Caco-2 (cell line): ENCODE results near the gene CRYBG3. TPM values are rescaled to one million over a fixed set of nuclear protein-coding genes. Genes with fewer than 3 reads are reported as not detected.

ENCODE experiments used
- BruUV-seq: library from RNA; stranded (reverse); fragments of 400-500 nt; replicated peaks from 2 replicates; lab custom pipeline; 2021; lab: Mats Ljungman, UMichigan
- CTCF ChIA-PET: fragments of 300-600 bp; sonication (Branson Sonifier 250); formaldehyde crosslinking; loops from one replicate; lab custom pipeline; 2022; ENCODE audit warnings: antibody characterized with exemption; lab: Charles Lee
- POLR2A ChIA-PET: fragments of 300-600 bp; sonication (Branson Sonifier 250); formaldehyde crosslinking; loops from one replicate; lab custom pipeline; 2022; ENCODE audit warnings: antibody characterized with exemption; lab: Charles Lee
- DNase-seq, 2 experiments: peaks; one replicate each; pipeline versions ENCODE4 v3.0.0 to v3.0.0-alpha.2; 2020 to 2022
- H3K27me3 ChIP-seq: replicated peaks from 2 replicates; pipeline ENCODE4 v1.6.0; 2011; ENCODE audit warnings: low read length; ENCODE audit not compliant: control insufficient read depth, insufficient read depth
- H3K36me3 ChIP-seq: 2 replicates; pipeline ENCODE4 v1.5.1; 2011; ENCODE audit warnings: low read length; ENCODE audit not compliant: control insufficient read depth, insufficient read depth
- H3K4me1 ChIP-seq: fragments of 250-450 bp; sonication (Bioruptor Pico); 2 replicates; pipeline ENCODE4 v1.5.1; 2020; ENCODE audit warnings: mild to moderate bottlenecking
- H3K4me3 ChIP-seq: 2 replicates; pipeline ENCODE4 v1.5.1; 2011; ENCODE audit warnings: low read depth, mild to moderate bottlenecking, control low read depth, low read length
- H3K9me3 ChIP-seq: fragments of 250-450 bp; sonication (Bioruptor Pico); 2 replicates; pipeline ENCODE4 v1.5.1; 2020; ENCODE audit warnings: mild to moderate bottlenecking, moderate library complexity
- H3K27ac Mint-ChIP-seq: one replicate; pipeline ENCODE4 v1.8.0; 2022; ENCODE audit warnings: mixed read lengths; ENCODE audit not compliant: unreplicated experiment
- H3K27me3 Mint-ChIP-seq: one replicate; pipeline ENCODE4 v1.8.0; 2022; ENCODE audit warnings: mixed read lengths; ENCODE audit not compliant: insufficient read depth, unreplicated experiment
- H3K36me3 Mint-ChIP-seq: one replicate; pipeline ENCODE4 v1.8.0; 2022; ENCODE audit warnings: mild to moderate bottlenecking, mixed read lengths; ENCODE audit not compliant: insufficient read depth, unreplicated experiment
- H3K4me1 Mint-ChIP-seq: one replicate; pipeline ENCODE4 v1.8.0; 2022; ENCODE audit warnings: low read depth, mixed read lengths; ENCODE audit not compliant: unreplicated experiment
- H3K4me3 Mint-ChIP-seq: one replicate; pipeline ENCODE4 v1.8.0; 2022; ENCODE audit warnings: mild to moderate bottlenecking, moderate library complexity, mixed read lengths; ENCODE audit not compliant: unreplicated experiment
- H3K9me3 Mint-ChIP-seq: one replicate; pipeline ENCODE4 v1.8.0; 2022; ENCODE audit warnings: mixed read lengths; ENCODE audit not compliant: unreplicated experiment
- intact Hi-C: fragments of 100-400 bp; cut with micrococcal nuclease; formaldehyde crosslinking; loops from one replicate; pipeline ENCODE4 v1.10.0; 2022; ENCODE audit not compliant: unreplicated experiment
- total RNA-seq: library from RNA; stranded (reverse); gene quantifications from 2 replicates; pipeline ENCODE4 v1.2.3, GENCODE V29; 2022
- TF ChIP-seq, protein P1 (sequence below), 2 experiments: fragments of 200-600 bp in 1 of 2; IDR thresholded peaks; 1 replicate in 1 of 2; 2 replicates in 1 of 2; pipeline versions ENCODE4 v1.5.1 to v1.8.0; 2011 to 2022; ENCODE audit warnings: antibody characterized with exemption in 1 of 2, control low read depth in 1 of 2, inconsistent platforms in 1 of 2, low read depth in 1 of 2, low read length in 1 of 2, mild to moderate bottlenecking in 1 of 2, moderate library complexity in 1 of 2; ENCODE audit not compliant: insufficient read depth in 1 of 2, severe bottlenecking in 1 of 2, unreplicated experiment in 1 of 2

CRYBG3 gene
- total RNA-seq, 1 experiment from 2014 or later = 1.3 TPM

DNA sequence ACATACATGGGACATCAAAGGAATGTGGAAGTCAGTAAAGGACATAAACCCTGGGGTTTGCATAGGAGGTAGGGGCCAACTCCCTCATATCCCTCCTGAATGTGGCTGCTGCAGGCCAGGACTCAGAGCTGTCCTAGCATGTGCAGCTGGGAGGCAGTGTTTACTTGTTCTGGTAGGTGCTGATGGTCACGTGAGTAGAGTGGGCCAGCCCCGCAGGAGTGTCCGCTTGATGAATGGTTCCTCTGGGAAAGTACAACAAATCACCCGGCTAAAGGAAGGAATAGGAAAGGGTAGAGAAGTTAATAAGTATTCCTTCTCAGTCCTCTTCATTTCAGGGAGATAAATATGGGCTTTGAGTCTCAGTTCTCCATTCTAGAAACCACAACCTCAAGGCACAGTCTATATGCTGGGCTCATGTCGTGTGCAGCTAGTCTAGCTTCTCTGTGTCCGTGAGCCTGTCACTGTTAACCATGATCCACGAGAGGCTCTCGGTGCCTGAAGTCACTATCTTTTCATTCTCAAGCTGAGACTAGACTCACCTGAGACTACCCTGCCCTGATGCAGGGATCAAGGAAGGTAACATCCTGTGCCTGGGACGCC lies 132.5 kb downstream of the CRYBG3 start:
- POLR2A ChIA-PET = no interaction called here
- Histone ChIP-seq H3K9me3 (no peaks in the 10 kb centered on the region), H3K4me3 (no peak overlapping the region), H3K4me1 (no peaks in the 10 kb centered on the region), H3K36me3 (no peaks in the 10 kb centered on the region), H3K27me3 (no peaks in the 10 kb centered on the region)
- no TSS peak for BruUV-seq
- peaks cover 10% of the 10 kb centered on the region for H3K36me3 Mint-ChIP-seq
- H3K27ac Mint-ChIP-seq = no peak overlapping the region
- no peak overlapping the region for H3K4me3 Mint-ChIP-seq
- H3K27me3 Mint-ChIP-seq = no peaks in the 10 kb centered on the region
- DNase-seq = no peak
- TF ChIP-seq, protein P1, sequence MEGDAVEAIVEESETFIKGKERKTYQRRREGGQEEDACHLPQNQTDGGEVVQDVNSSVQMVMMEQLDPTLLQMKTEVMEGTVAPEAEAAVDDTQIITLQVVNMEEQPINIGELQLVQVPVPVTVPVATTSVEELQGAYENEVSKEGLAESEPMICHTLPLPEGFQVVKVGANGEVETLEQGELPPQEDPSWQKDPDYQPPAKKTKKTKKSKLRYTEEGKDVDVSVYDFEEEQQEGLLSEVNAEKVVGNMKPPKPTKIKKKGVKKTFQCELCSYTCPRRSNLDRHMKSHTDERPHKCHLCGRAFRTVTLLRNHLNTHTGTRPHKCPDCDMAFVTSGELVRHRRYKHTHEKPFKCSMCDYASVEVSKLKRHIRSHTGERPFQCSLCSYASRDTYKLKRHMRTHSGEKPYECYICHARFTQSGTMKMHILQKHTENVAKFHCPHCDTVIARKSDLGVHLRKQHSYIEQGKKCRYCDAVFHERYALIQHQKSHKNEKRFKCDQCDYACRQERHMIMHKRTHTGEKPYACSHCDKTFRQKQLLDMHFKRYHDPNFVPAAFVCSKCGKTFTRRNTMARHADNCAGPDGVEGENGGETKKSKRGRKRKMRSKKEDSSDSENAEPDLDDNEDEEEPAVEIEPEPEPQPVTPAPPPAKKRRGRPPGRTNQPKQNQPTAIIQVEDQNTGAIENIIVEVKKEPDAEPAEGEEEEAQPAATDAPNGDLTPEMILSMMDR (IDR thresholded peaks at IDR 0.05; ENCODE audit: insufficient read depth in 1 of 2, low read depth in 1 of 2, low read length in 1 of 2, severe bottlenecking in 1 of 2, unreplicated experiment in 1 of 2) = no peak
- no peaks in the 10 kb centered on the region for H3K4me1 Mint-ChIP-seq
- no peaks in the 10 kb centered on the region for H3K9me3 Mint-ChIP-seq
- intact Hi-C loops = no loop called here
- CTCF ChIA-PET = interaction anchor here (1.1 kb wide), 1 partner anchor 69 kb away, joined by 4 read pairs; no protein-coding TSS in a partner anchor

DNA sequence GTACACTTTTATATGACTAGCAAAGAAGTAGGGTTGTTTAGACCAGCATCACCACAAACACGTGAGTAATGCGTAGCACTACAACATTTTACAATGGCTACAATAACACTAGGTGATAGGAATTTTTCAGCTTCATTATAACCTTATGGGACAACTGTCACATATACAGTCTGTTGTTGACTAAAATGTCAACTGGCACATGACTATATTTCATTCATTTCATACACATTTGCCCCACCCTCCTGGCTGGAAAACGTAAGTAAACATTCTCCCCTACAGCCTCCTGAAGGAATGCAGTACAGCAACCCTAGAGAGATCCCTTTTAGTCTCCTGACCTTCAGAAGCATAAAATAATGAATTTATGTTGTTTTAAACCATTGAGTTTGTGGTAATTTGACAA lies 134.2 kb downstream of the CRYBG3 start:
- Mint-ChIP-seq H3K4me3 (no peak overlapping the region), H3K36me3 (peaks cover 2% of the 10 kb centered on the region), H3K27ac (no peak overlapping the region), H3K4me1 (no peaks in the 10 kb centered on the region), H3K9me3 (no peaks in the 10 kb centered on the region), H3K27me3 (no peaks in the 10 kb centered on the region)
- TF ChIP-seq, protein P1 (IDR thresholded peaks at IDR 0.05; ENCODE audit: insufficient read depth in 1 of 2, low read depth in 1 of 2, low read length in 1 of 2, severe bottlenecking in 1 of 2, unreplicated experiment in 1 of 2) = no peak
- Histone ChIP-seq H3K9me3 (no peaks in the 10 kb centered on the region), H3K4me3 (no peak overlapping the region), H3K4me1 (no peaks in the 10 kb centered on the region), H3K36me3 (no peaks in the 10 kb centered on the region), H3K27me3 (no peaks in the 10 kb centered on the region)
- CTCF ChIA-PET = no interaction called here
- BruUV-seq = no TSS peak
- POLR2A ChIA-PET = no interaction called here
- DNase-seq = no peak
- intact Hi-C loops = no loop called here

DNA sequence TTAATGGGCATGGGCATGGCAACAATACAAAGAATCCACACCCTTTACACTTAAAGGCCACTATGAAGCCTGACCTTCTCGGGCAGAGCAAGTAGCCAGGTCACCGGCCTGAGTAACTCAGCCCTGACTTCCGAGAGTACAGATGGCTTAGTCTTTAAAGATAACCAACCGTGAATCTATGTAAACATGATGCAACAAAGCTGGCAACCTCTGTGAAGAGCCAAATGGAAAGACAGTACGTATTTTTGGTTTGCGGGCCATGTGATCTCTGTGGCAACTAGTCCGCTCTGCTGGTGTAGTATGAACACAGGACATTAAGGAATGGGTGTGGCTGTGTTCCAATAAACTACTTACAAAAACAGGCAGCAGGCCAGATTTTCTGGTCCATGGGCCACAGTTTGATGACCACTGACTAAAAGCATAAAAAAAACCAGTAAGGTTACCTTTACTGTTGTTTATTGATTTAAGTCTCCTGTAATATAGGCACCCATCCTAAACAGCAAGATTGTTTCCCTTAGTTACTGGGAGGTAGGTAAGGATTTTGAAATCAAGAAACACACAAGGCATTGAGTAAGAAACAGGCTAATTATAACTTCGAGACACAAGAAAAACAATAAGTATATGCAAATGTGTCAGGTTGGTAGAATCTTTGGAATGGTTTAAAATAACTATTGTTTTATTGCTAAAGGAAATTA lies 136.0 kb downstream of the CRYBG3 start:
- Mint-ChIP-seq H3K4me1 (no peaks in the 10 kb centered on the region), H3K27ac (no peak overlapping the region), H3K9me3 (no peaks in the 10 kb centered on the region), H3K4me3 (no peak overlapping the region), H3K36me3 (peaks cover 6% of the 10 kb centered on the region), H3K27me3 (no peaks in the 10 kb centered on the region)
- DNase-seq = no peak
- Histone ChIP-seq H3K36me3 (no peaks in the 10 kb centered on the region; the same call in 1 of the 2 replicates), H3K9me3 (no peaks in the 10 kb centered on the region), H3K27me3 (no peaks in the 10 kb centered on the region), H3K4me1 (no peaks in the 10 kb centered on the region), H3K4me3 (no peak overlapping the region)
- BruUV-seq = no TSS peak
- intact Hi-C loops = no loop called here
- TF ChIP-seq, protein P1 (IDR thresholded peaks at IDR 0.05; ENCODE audit: insufficient read depth in 1 of 2, low read depth in 1 of 2, low read length in 1 of 2, severe bottlenecking in 1 of 2, unreplicated experiment in 1 of 2) = no peak
- POLR2A ChIA-PET = no interaction called here
- CTCF ChIA-PET = no interaction called here
